Prostate gland (tissue), 2 donors: ENCODE results near the gene PCDH20. TPM values are rescaled to one million over a fixed set of nuclear protein-coding genes. Genes with fewer than 3 reads are reported as not detected.

Experiments
- DNase-seq: peaks from one replicate; pipeline ENCODE4 v3.0.0-alpha.2; 2019; ENCODE audit warnings: low spot score
- H3K27ac ChIP-seq, 2 donors: fragments of 200-600 bp; sonication (generic); 2 replicates each; pipeline ENCODE4 v1.5.1; 2017 to 2019
- H3K27me3 ChIP-seq: fragments of 200-600 bp; sonication (generic); replicated peaks from 2 replicates; pipeline ENCODE4 v1.5.1; 2019; ENCODE audit not compliant: insufficient read depth
- H3K36me3 ChIP-seq, 2 donors: fragments of 200-600 bp; sonication (generic); 1 replicate in 1 of 2; 2 replicates in 1 of 2; pipeline versions ENCODE4 v1.5.1 to v1.8.1; 2017 to 2019
- H3K4me1 ChIP-seq: fragments of 200-600 bp; sonication (generic); replicated peaks from 2 replicates; pipeline ENCODE4 v1.5.1; 2019
- H3K4me3 ChIP-seq, 2 donors: fragments of 200-600 bp; sonication (generic); 2 replicates each; pipeline ENCODE4 v1.5.1; 2017 to 2019
- H3K9me3 ChIP-seq: fragments of 200-600 bp; sonication (generic); 2 replicates; pipeline ENCODE4 v1.5.1; 2017
- POLR2A ChIP-seq: fragments of 450-650 bp; IDR thresholded peaks from one replicate; pipeline ENCODE4 v1.6.1; 2016; ENCODE audit warnings: antibody characterized with exemption, mild to moderate bottlenecking
- POLR2AphosphoS5 ChIP-seq: sonication (generic); formaldehyde crosslinking; IDR thresholded peaks from one replicate; pipeline ENCODE4 v1.6.1; 2017; ENCODE audit warnings: antibody characterized with exemption
- WGBS: methylation state at CpG from one replicate; pipeline ENCODE4 v1.1.5; 2018; 5-methylcytosine and 5-hydroxymethylcytosine counted together
- intact Hi-C: fragments of 100-400 bp; cut with DNase I; formaldehyde crosslinking; loops from one replicate; pipeline ENCODE4 v1.14.2; 2022
- total RNA-seq, 2 donors: library from RNA; depleted of rRNA; stranded (reverse); fragments of >200 nt; gene quantifications; one replicate each; pipeline ENCODE4 v1.1.0, GENCODE V29; 2016
- TF ChIP-seq, protein P1 (sequence below), 4 experiments: fragments of 200-600 bp in 2 of 4; fragments of 450-650 bp in 2 of 4; sonication (generic) in 2 of 4; IDR thresholded peaks; 1 replicate in 3 of 4; 2 replicates in 1 of 4; pipeline ENCODE4 v1.5.1; 2016 to 2019; ENCODE audit warnings: antibody characterized with exemption in 4 of 4, mild to moderate bottlenecking in 2 of 4, moderate library complexity in 2 of 4

Gene PCDH20
- total RNA-seq, 2 donors from 2014 or later: 1.1 to 1.5 TPM

DNA sequence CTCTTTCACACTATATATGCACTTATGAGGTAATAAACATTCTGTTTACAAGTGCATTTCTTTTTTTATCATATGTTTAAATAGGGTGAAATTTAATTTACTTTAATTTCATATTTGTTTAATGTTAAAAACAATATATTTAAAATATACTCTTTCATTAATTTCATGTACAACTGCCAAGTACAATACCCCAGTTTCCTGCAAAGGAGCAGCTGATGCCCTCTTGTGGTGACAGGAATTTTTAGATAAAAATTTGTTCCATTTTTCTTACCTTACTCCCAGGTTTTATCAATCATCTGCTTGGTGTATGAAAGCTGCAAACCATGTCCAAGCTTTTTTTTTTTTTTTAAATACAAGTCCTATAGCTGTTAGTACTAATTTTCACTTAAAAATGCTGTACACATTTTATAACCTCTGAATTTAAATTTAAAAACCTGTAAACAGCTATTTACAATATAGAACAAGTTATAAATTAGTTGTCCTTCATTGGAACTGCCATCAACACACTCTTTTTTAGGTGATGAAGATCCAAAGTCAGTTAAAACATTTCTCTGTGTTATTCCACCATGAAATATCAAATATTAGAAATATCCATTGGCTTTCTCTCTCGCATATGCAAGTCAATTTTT, 4.9 kb downstream of the PCDH20 start:
- WGBS: 97% methylated on average over 1 of the region's 1 CpG
- Histone ChIP-seq H3K4me1 (no peaks in the 10 kb centered on the region), H3K36me3 (no peaks in the 10 kb centered on the region), H3K4me3 (no peak overlapping the region), H3K27me3 (no peaks in the 10 kb centered on the region), H3K27ac (no peak overlapping the region), H3K9me3 (no peaks in the 10 kb centered on the region)
- intact Hi-C loops: no loop called here
- DNase-seq: no peak
- TF ChIP-seq, protein P1, sequence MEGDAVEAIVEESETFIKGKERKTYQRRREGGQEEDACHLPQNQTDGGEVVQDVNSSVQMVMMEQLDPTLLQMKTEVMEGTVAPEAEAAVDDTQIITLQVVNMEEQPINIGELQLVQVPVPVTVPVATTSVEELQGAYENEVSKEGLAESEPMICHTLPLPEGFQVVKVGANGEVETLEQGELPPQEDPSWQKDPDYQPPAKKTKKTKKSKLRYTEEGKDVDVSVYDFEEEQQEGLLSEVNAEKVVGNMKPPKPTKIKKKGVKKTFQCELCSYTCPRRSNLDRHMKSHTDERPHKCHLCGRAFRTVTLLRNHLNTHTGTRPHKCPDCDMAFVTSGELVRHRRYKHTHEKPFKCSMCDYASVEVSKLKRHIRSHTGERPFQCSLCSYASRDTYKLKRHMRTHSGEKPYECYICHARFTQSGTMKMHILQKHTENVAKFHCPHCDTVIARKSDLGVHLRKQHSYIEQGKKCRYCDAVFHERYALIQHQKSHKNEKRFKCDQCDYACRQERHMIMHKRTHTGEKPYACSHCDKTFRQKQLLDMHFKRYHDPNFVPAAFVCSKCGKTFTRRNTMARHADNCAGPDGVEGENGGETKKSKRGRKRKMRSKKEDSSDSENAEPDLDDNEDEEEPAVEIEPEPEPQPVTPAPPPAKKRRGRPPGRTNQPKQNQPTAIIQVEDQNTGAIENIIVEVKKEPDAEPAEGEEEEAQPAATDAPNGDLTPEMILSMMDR (IDR thresholded peaks at IDR 0.05): peak in 3 of 4 experiments; percentile 18 to 37 (median 27)
- TF ChIP-seq POLR2AphosphoS5: no peak

DNA sequence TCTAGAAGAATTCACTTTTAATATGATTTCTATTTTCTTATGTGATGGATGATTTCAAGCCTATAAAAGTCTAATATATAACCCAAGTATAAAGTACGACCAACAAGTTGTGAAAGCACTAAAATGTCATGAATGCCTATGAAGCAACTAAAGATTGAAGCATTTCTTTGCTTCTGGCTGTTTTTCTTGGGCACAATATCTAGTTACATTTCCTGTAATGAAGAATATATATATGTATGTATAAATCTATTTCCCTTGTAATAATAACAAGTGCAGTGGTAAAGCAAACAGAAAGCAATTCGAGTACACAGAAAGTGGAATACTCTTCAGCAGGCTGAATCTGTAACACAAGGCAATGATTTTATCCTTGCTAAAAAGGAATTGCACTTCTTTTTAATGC, 5.4 kb downstream of the PCDH20 start:
- no peak for DNase-seq
- intact Hi-C loops: no loop called here
- Histone ChIP-seq H3K4me3 (no peak overlapping the region), H3K36me3 (no peaks in the 10 kb centered on the region), H3K9me3 (no peaks in the 10 kb centered on the region), H3K4me1 (no peaks in the 10 kb centered on the region), H3K27ac (no peak overlapping the region), H3K27me3 (no peaks in the 10 kb centered on the region)
- WGBS: 17% methylated on average over 2 of the region's 2 CpGs
- TF ChIP-seq, protein P1 (IDR thresholded peaks at IDR 0.05): no peak
- no peak for TF ChIP-seq POLR2AphosphoS5
- no peak for TF ChIP-seq POLR2A

DNA sequence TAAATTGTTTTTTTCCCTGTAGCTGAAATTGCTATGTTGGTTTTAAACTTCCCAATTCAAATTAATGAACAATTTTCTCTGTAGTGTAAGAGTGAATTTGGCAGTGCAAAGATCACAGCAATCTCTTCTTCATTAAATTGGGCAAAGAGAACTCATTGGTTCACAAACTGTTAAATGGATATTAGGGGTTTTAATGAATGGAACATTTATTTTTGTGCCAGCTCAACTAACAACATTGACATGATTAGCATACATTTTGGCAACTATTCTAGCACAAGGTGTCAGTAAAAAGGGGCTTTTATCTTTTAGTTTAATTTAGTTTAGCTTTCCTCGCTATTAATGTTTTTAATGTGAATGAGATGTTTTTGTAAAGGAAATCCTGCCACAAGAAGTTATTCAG, 7.1 kb downstream of the PCDH20 start:
- DNase-seq: no peak
- H3K4me3 ChIP-seq: no peak overlapping the region
- no peaks in the 10 kb centered on the region for H3K9me3 ChIP-seq
- no peak overlapping the region for H3K27ac ChIP-seq
- no peaks in the 10 kb centered on the region for H3K4me1 ChIP-seq
- TF ChIP-seq POLR2AphosphoS5 (no peak), POLR2A (no peak)
- TF ChIP-seq, protein P1 (IDR thresholded peaks at IDR 0.05): no peak
- intact Hi-C loops: no loop called here
- no peaks in the 10 kb centered on the region for H3K27me3 ChIP-seq
- H3K36me3 ChIP-seq: no peaks in the 10 kb centered on the region
- 0% methylated on average over 1 of the region's 1 CpG for WGBS

GRCh38 chr13:61406275-61406674, 9.4 kb downstream of the PCDH20 start:
- H3K27ac ChIP-seq: no peak overlapping the region
- DNase-seq: no peak
- no peak overlapping the region for H3K4me3 ChIP-seq
- no peaks in the 10 kb centered on the region for H3K27me3 ChIP-seq
- H3K9me3 ChIP-seq: no peaks in the 10 kb centered on the region
- H3K36me3 ChIP-seq: no peaks in the 10 kb centered on the region
- intact Hi-C loops: no loop called here
- 93% methylated on average over 1 of the region's 1 CpG for WGBS
- H3K4me1 ChIP-seq: no peaks in the 10 kb centered on the region
- TF ChIP-seq POLR2A (no peak), POLR2AphosphoS5 (no peak)
- TF ChIP-seq, protein P1 (IDR thresholded peaks at IDR 0.05): no peak

- DNase-seq: no peak
- no peaks in the 10 kb centered on the region for H3K27me3 ChIP-seq
- no peak overlapping the region for H3K27ac ChIP-seq
- H3K9me3 ChIP-seq: no peaks in the 10 kb centered on the region
- intact Hi-C loops: no loop called here
- no peaks in the 10 kb centered on the region for H3K36me3 ChIP-seq
- no peak overlapping the region for H3K4me3 ChIP-seq
- TF ChIP-seq, protein P1 (IDR thresholded peaks at IDR 0.05): no peak
- no peak for TF ChIP-seq POLR2AphosphoS5
- TF ChIP-seq POLR2A: no peak
- no peaks in the 10 kb centered on the region for H3K4me1 ChIP-seq
Measured at GRCh38 chr13:61396121-61396520, 19.5 kb downstream of the PCDH20 start.
